H1 (cell line): ENCODE data around the gene SPOPL.

Experiments
- CHD7 ChIP-seq: fragments of 300-600 bp; sonication (generic); IDR thresholded peaks from 2 replicates; pipeline ENCODE4 v1.7.1; 2012; ENCODE audit warnings: low read length, moderate library complexity, mild to moderate bottlenecking, inconsistent platforms; ENCODE audit not compliant: insufficient replicate concordance
- CREB1 ChIP-seq: IDR thresholded peaks from 2 replicates; pipeline ENCODE4 v1.6.1; 2012; ENCODE audit warnings: inconsistent platforms
- EP300 ChIP-seq, 2 experiments: IDR thresholded peaks; 1 replicate in 1 of 2; 2 replicates in 1 of 2; pipeline ENCODE4 v1.6.1; 2011 to 2012; ENCODE audit warnings: low read depth in 2 of 2, low read length in 2 of 2, mild to moderate bottlenecking in 2 of 2, borderline replicate concordance in 1 of 2, inconsistent platforms in 1 of 2, moderate library complexity in 1 of 2
- GTF2F1 ChIP-seq: IDR thresholded peaks from 2 replicates; pipeline ENCODE4 v1.6.1; 2012; ENCODE audit warnings: low read depth, low read length, improper control_type of control experiment, borderline replicate concordance
- MAFK ChIP-seq: IDR thresholded peaks from 2 replicates; pipeline ENCODE4 v1.6.1; 2012; ENCODE audit warnings: low read depth, mild to moderate bottlenecking, improper control_type of control experiment, low read length
- POLR2A ChIP-seq, 2 experiments: IDR thresholded peaks; 1 replicate in 1 of 2; 2 replicates in 1 of 2; pipeline ENCODE4 v1.6.1; 2011; ENCODE audit warnings: low read depth in 2 of 2, low read length in 2 of 2, mild to moderate bottlenecking in 2 of 2; ENCODE audit errors: control extremely low read depth in 1 of 2
- POLR2AphosphoS5 ChIP-seq: IDR thresholded peaks from 2 replicates; pipeline ENCODE4 v1.6.1; 2011; ENCODE audit warnings: low read depth, low read length
- POU5F1 ChIP-seq: IDR thresholded peaks from 2 replicates; pipeline ENCODE4 v1.6.1; 2011; ENCODE audit warnings: low read depth, mild to moderate bottlenecking, low read length, moderate library complexity
- RNF2 ChIP-seq: fragments of 200-900, 300-1000 bp; sonication (generic); IDR thresholded peaks from 2 replicates; pipeline ENCODE4 v1.7.1; 2016; ENCODE audit warnings: borderline replicate concordance, low read depth, mild to moderate bottlenecking, antibody characterized with exemption, low read length; ENCODE audit not compliant: poor library complexity, severe bottlenecking; ENCODE audit errors: missing control alignments
- SRF ChIP-seq: IDR thresholded peaks from 2 replicates; pipeline ENCODE4 v1.6.1; 2011; ENCODE audit warnings: mild to moderate bottlenecking, low read depth, low read length, moderate library complexity
- TAF1 ChIP-seq: IDR thresholded peaks from 2 replicates; pipeline ENCODE4 v1.6.1; 2011; ENCODE audit warnings: mild to moderate bottlenecking, low read depth, low read length
- TF ChIP-seq, protein P1 (sequence below), 3 experiments: IDR thresholded peaks; 1 replicate in 2 of 3; 2 replicates in 1 of 3; pipeline versions ENCODE4 v1.5.1 to v1.6.1; 2011; ENCODE audit warnings: low read length in 3 of 3, mild to moderate bottlenecking in 3 of 3, inconsistent platforms in 2 of 3, low read depth in 1 of 3, moderate library complexity in 1 of 3; ENCODE audit not compliant: insufficient read depth in 1 of 3; ENCODE audit errors: control extremely low read depth in 1 of 3

GRCh38 chr2:138453815-138454214 lies 47.8 kb upstream of the SPOPL start:
- TF ChIP-seq, protein P1, sequence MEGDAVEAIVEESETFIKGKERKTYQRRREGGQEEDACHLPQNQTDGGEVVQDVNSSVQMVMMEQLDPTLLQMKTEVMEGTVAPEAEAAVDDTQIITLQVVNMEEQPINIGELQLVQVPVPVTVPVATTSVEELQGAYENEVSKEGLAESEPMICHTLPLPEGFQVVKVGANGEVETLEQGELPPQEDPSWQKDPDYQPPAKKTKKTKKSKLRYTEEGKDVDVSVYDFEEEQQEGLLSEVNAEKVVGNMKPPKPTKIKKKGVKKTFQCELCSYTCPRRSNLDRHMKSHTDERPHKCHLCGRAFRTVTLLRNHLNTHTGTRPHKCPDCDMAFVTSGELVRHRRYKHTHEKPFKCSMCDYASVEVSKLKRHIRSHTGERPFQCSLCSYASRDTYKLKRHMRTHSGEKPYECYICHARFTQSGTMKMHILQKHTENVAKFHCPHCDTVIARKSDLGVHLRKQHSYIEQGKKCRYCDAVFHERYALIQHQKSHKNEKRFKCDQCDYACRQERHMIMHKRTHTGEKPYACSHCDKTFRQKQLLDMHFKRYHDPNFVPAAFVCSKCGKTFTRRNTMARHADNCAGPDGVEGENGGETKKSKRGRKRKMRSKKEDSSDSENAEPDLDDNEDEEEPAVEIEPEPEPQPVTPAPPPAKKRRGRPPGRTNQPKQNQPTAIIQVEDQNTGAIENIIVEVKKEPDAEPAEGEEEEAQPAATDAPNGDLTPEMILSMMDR (IDR thresholded peaks at IDR 0.05; ENCODE audit: control extremely low read depth in 1 of 3, insufficient read depth in 1 of 3, low read depth in 1 of 3, low read length in 3 of 3), result no peak
- TF ChIP-seq RNF2, result no peak
- TF ChIP-seq POU5F1, result no peak
- no peak for TF ChIP-seq MAFK
- no peak for TF ChIP-seq TAF1
- no peak for TF ChIP-seq POLR2A (IDR thresholded peaks at IDR 0.05; ENCODE audit: control extremely low read depth in 1 of 2, low read depth in 2 of 2, low read length in 2 of 2)
- no peak for TF ChIP-seq EP300 (IDR thresholded peaks at IDR 0.05; ENCODE audit: borderline replicate concordance in 1 of 2, low read depth in 2 of 2, low read length in 2 of 2)
- TF ChIP-seq CREB1, result no peak
- TF ChIP-seq SRF, result no peak
- TF ChIP-seq CHD7, result no peak
- TF ChIP-seq GTF2F1, result no peak
- TF ChIP-seq POLR2AphosphoS5, result no peak
